Activated CD4-positive, alpha-beta T cell treated with anti-CD3 and anti-CD28 coated beads, Interleukin-10, Interleukin-2, amounts not matched to agents 100 ng/mL and 50 ng/mL, durations not matched to agents 16 hours and 8 hours (primary cell): Measurements from ENCODE around the gene C5orf34.
"Not testable (repeated sequence)": the region's sequence is repeated elsewhere in the genome, so short reads cannot be mapped to it uniquely, and the experiment has no call there.

Experiments
- DNase-seq: peaks from one replicate; pipeline ENCODE4 v3.0.0-alpha.2; 2020

The C5orf34 gene

DNA sequence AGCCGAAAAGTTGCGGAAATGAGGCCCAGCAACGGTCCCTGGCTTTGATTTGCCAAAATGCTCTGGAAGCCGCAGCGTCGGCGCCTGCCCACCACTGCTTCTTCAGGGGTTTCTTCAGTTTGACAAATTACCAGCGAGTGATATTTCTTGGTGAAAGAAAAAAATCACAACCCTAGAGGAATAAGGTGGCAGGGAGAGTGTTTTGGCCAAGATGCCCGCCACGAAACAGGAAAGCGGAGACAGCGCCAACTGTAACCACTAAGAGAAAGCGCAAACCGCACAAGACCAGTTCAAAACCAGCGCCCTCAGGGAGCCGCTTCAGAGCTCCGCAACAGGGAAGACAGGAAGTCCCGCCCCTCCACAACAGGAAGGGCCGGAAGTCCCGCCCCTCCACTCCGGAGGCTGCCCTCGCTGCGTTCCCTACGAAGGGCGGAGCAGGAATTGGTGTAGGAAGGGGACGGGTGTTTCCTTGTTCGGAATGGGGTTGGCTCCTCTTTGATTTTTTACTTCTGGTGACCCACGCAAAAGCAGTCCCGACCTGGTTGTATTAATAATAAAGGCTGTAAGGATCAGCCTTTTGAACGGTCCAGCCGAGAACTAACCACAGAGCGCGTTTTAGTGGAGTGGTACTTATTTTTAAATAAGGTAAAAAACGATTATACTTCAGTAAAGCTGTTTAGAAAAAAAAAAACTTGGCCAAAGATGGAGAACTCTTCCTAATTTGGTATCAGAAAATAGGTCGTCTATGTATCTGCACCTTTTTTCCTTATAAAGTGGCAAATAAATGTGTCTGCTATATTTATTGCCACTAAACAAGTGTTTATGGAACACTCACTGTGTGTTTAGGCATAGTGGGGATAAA, at the start of gene C5orf34:
Gene C5orf34, minus strand, starts transcription at position 333 of the 862 bp plus-strand sequence. CDS start 5,809 bp downstream, outside the sequence.
- peak; percentile 97 for DNase-seq

DNA sequence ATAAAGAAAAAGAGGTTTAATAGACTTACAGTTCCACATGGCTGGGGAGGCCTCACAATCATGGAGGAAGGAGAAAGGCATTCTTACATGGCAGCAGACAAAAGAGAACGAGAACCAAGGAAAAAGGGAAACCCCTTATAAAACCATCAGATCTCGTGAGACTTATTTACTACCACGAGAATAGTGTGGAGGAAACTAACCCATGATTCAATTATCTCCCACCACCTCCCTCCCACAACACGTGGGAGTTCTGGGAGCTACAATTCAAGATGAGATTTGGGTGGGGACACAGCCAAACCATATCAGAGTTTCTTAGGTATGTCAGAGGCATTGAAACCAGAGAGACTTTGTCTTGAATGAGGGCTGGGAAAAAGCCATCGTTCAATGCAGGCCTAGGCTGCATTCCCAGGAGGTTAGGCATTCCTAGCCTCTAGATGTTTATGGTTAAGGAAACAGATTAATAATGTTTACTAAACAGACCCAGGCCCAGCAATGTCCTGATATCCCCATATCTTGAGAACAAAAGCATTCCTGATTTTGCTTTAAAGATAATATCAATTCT, 49.4 kb upstream of the C5orf34 start:
- DNase-seq: no peak

DNA sequence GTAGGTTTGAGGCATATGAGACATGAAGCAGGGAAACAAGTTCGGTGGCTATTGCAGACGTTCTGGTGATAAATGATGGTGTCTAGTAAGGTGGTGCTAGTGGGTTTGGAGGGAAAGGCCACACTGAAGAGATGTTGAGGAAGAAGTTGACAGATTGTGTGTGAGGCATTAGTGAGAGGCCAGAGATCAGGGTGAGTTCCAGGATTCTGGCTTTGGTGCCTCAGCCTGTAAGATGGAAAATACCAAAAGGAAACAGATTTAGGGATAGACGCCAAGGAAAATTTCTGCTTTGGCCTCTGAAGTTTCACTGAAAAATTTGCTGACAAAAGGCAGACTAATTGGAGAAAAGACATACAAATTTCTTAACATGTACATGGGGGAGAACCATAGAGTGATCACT, 48.4 kb upstream of the C5orf34 start:
- no peak for DNase-seq

GRCh38 chr5:43561356-43561755, 46.4 kb upstream of the C5orf34 start:
- DNase-seq: no peak

DNA sequence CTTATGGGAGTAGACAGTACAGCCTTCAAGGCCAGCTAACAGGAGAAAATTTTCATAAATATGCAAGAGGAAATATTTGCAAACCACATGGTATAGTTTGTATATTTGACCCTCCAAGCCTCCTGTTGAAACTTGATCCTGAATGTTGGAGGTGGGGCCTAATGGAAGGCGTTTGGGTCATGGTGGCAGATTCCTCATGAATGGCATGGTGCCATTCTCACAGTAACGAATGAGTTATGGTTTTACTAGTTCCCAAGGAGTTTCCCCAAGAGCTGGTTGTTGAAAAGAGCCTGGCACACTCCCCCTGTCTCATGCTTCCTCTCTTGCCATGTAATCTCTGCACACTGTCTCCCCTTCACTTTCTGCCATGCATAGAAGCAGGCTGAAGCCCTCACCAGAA, 45.2 kb upstream of the C5orf34 start:
- DNase-seq: no peak

- peak; percentile 83 for DNase-seq
Measured at GRCh38 chr5:43556857-43557542, 42.1 kb upstream of the C5orf34 start, which contains the start of gene PAIP1. PAIP1 (minus strand) TSS chr5:43557077; CDS start chr5:43556846, 231 bp downstream.

DNA sequence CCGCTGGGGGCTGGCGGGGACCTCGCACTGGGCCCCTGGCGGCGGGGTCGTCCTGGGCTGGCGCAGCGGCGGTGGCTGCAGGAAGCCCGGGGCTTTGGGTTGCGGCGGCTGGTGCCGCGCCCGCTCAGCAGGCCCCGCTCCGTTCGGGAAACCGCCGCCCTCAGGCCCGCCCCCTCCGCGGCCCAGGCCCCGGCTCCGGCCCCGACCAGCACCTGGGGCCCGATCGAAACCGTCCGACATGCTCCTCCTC, 41.6 kb upstream of the C5orf34 start:
- DNase-seq: peak; percentile 91

GRCh38 chr5:43555895-43556606, 41.1 kb upstream of the C5orf34 start:
- peak; percentile 52 for DNase-seq

DNA sequence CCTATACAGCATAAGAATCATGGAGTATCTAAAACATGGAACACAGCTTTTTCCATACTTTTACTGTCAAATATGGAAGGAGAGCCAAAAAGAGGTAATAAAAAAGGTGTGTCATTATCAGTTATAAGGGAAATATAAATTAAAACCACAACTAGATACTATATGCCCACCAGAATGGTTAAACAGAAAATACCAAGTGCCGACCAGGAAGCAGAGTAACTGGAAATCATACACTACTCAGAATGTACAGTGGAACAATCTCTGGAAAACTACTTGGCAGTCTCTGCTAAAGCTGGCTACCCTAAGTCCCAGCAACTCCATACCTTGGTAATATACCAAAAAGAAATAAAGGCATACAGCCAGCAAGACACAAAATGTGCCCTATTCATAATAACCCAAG, 39.5 kb upstream of the C5orf34 start:
- no peak for DNase-seq

DNA sequence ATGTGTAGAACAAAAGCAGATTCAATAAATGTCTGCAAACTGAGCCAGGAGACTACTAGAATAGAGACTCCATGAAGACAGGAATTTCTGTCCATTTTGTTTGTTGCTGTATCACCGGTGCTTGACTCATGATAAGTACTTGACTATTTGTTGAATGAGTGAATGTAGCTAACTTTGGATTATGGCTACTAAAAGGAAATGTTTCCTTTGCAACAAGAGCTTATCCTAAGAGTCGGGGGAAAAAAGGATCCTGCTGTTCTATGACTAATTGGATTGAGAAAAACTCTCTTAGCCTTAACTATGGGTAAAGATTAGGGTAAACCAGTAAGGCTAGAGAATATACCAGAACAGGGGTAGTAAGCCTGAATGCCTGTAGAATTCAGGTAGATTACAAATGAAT, 38.4 kb upstream of the C5orf34 start:
- DNase-seq: no peak

DNA sequence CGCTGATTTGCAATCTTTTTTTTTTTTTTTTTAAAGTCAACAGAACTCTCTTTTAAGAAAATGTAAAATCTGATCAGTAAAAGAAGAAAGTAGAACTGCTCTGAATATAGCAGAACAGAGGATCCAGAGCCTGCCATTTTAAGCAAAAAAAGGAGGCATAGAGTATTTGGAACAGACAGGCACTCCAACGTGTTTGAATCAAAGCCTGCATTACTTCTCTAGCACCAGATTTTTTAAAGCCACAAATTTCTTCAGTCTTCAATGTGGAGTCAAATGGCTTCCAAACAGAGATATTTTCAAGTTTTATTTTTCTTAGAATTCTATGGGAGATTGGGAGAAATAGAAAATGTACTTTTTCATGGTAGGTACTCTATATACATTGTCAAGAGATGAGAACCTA, 36.8 kb upstream of the C5orf34 start:
- no peak for DNase-seq

GRCh38 chr5:43549272-43549671, 34.3 kb upstream of the C5orf34 start:
- not testable (repeated sequence) for DNase-seq

- DNase-seq: no peak
Measured at GRCh38 chr5:43548358-43548757, 33.4 kb upstream of the C5orf34 start.

DNA sequence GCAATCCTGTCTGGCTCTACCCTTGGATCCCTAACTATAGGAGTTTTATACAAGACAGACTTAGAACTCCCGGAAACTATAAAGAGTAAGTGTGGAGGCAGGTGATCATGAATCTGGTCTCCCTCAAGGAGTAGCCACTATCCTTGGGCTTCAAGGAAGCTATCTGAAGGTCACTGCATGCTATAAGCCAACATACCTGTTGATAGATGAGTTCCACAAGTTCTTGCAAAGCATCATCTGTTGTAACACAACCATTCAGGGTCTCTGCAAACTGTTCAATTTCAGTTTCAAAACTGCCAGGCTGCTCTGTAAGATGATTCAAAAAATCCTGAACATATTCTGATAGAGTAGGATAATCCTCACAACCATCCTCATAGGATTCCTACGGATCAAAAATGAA, 32.6 kb upstream of the C5orf34 start:
- DNase-seq: no peak

- DNase-seq: no peak
Measured at GRCh38 chr5:43543434-43543833, 28.5 kb upstream of the C5orf34 start.

DNA sequence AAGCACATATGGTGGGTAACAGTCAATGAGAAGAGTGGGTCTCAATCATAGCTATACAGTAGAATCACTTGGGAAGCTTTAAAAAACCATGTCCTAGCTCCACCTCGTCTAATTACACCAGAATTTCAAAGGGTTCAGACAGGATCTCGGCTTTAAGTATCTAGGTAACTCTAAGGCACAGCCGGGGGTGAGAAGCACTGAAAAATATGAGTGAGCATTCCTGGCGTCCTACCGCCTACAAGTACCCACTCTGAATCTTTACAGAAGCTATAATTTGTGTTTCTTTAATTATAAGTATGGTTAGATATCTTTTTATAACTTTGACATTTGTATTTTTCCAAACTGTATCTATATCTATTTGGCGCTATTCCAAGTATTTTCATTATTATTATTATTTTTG, 25.8 kb upstream of the C5orf34 start:
- DNase-seq: no peak

DNA sequence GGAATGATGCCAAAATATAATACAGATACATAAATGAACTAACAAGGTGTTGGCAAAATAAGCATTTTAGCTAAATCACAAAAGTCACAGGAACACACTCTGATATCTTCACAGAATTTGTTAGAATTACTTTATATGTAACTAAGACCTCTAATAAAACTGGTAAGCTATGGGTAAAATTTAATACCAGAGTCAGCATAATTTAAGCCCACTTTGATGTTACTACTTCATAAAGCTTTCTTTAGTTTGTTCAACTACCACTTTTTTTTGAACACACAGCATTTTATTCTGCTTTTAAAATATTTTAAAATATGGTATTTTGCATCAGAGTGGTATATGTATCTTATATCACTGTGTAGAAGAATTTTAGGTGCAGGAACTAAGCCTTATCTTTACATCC, 22.0 kb upstream of the C5orf34 start:
- no peak for DNase-seq

DNA sequence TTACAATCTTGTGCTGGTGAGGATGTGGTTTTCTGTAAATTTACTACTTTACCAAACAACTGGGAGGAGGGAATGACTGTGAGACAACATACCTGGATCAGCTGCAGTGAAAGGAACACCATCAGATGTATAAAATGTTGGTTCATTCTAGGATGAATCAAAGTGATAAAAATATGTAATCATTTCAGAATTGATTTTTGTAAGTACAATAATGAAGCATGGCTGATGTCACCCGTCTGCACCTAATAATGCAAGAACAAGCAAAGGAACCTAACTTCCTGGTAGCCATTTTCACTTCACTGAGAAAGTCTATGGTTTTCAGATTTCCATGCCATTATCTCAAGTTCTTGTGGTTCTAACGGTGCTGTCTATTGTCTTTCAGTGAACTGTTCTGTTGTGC, 18.7 kb upstream of the C5orf34 start:
- peak; percentile 36 for DNase-seq

DNA sequence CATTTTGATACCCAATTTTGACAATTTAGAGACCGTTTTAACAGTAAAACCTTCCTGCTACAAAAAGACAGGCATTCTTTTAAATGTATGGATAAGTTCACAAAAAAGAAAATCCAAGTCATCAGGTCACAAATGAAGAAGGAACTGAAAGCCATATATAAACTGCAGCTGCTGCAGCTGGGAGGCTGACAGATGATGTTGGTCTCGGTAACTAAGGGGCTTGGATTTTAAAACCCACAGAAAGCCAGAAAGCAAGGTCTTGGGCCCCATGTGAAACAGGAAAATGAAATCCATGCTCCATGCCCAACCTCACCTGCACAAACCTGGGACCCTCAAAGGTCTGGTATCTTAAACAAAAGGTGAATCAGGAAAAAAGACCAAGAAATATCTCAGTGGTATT, 15.7 kb upstream of the C5orf34 start:
- no peak for DNase-seq

DNA sequence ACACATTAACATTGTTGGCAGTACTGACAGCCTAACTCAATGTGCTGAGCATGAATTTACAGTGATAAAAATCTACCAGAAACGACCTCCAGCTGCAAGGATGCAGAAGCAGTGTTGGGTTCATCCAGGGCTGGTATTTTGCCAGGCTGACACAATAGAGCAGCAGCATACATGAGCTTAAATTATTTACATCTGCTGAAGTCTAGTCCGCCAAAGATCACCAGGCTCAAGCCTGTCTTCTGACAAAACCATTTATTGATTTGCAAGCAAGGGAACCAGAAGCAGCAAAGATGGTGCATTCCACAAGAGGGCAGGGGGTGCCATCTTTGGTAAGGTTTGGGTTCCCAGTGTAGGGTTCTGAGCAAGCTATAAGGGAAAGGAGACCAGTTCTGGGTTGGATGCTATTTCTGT, 8.7 kb upstream of the C5orf34 start:
- no peak for DNase-seq

GRCh38 chr5:43520615-43521014, 5.7 kb upstream of the C5orf34 start:
- DNase-seq: no peak

GRCh38 chr5:43515678-43516048, 715 bp upstream of the C5orf34 start:
- DNase-seq: no peak

GRCh38 chr5:43514471-43514815, 505 bp downstream of the C5orf34 start:
- DNase-seq: no peak

DNA sequence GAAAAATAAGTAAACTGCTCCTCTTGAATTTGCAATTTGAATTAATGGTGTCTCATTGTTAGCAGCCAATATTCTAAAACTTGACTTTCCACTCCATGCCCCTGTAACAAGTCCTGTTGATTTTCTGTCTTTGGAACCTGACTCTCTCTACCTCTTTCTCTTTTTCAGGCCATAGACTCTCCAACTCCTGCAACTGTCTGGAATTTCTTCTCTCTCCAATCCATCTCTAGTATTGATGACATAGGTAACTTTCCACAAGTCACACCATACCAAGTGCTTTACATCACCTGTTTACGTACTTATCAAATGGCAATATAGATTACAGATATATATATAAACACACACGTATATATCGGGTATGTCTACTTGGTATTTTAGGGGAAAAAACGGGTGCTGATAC, 923 bp downstream of the C5orf34 start:
- DNase-seq: no peak
